ENCODE data around the gene AFDN. TPM values are rescaled to one million over a fixed set of nuclear protein-coding genes. Genes with fewer than 3 reads are reported as not detected.
A peak's percentile ranks its signal among the peaks of the same experiment; 100 is the strongest.

AFDN gene
- total RNA-seq, 1 experiment from 2014 or later = 107 TPM

- Histone ChIP-seq H3K4me3 (ENCODE audit: low read depth, low read length, poor library complexity, severe bottlenecking) (no peak overlapping the region), H3K9me3 (ENCODE audit: low read depth, low read length, poor library complexity, severe bottlenecking) (no peaks in the 10 kb centered on the region), H3K27me3 (replicated peaks; ENCODE audit: insufficient read depth, low read depth, low read length, poor library complexity) (no peaks in the 10 kb centered on the region), H3K27ac (ENCODE audit: low read depth, low read length, poor library complexity, severe bottlenecking) (no peak overlapping the region), H3K36me3 (ENCODE audit: insufficient read depth, low read length, poor library complexity, severe bottlenecking) (peaks cover 18% of the 10 kb centered on the region), H3K4me1 (ENCODE audit: insufficient read depth, low read length, poor library complexity, severe bottlenecking) (no peaks in the 10 kb centered on the region)
- TSS peak; percentile 47 for BruUV-seq (replicated peaks)
- DNase-seq (ENCODE audit: low spot score) = no peak
- TF ChIP-seq CTCF (conservative IDR thresholded peaks at IDR 0.05; ENCODE audit: low read depth, low read length) (no peak), EZH2 (IDR thresholded peaks at IDR 0.05; ENCODE audit: borderline replicate concordance, low read depth, low read length, poor library complexity, severe bottlenecking) (no peak)
- ChIA-PET CTCF (no interaction called here), POLR2A (ENCODE audit: low non-redundant PET) (no interaction called here)
- intact Hi-C loops (cut with micrococcal nuclease; ENCODE audit: unreplicated experiment) = no loop called here
Observed at GRCh38 chr6:167970230-167970629, 143.5 kb downstream of the AFDN start.

GRCh38 chr6:167972193-167972592 is 145.5 kb downstream of the AFDN start:
- TF ChIP-seq EZH2 (IDR thresholded peaks at IDR 0.05; ENCODE audit: borderline replicate concordance, low read depth, low read length, poor library complexity, severe bottlenecking) (no peak), CTCF (conservative IDR thresholded peaks at IDR 0.05; ENCODE audit: low read depth, low read length) (no peak)
- Histone ChIP-seq H3K4me3 (ENCODE audit: low read depth, low read length, poor library complexity, severe bottlenecking) (no peak overlapping the region), H3K9me3 (ENCODE audit: low read depth, low read length, poor library complexity, severe bottlenecking) (no peaks in the 10 kb centered on the region), H3K36me3 (ENCODE audit: insufficient read depth, low read length, poor library complexity, severe bottlenecking) (peaks cover 18% of the 10 kb centered on the region), H3K27ac (ENCODE audit: low read depth, low read length, poor library complexity, severe bottlenecking) (no peak overlapping the region), H3K4me1 (ENCODE audit: insufficient read depth, low read length, poor library complexity, severe bottlenecking) (no peaks in the 10 kb centered on the region), H3K27me3 (replicated peaks; ENCODE audit: insufficient read depth, low read depth, low read length, poor library complexity) (no peaks in the 10 kb centered on the region)
- ChIA-PET POLR2A (ENCODE audit: low non-redundant PET) (no interaction called here), CTCF (no interaction called here)
- intact Hi-C loops (cut with micrococcal nuclease; ENCODE audit: unreplicated experiment) = no loop called here
- no peak for DNase-seq (ENCODE audit: low spot score)
- BruUV-seq (replicated peaks) = no TSS peak

GRCh38 chr6:167973148-167973885 is 146.6 kb downstream of the AFDN start:
- H3K4me3 ChIP-seq (ENCODE audit: low read depth, low read length, poor library complexity, severe bottlenecking) = no peak overlapping the region
- no peaks in the 10 kb centered on the region for H3K9me3 ChIP-seq (ENCODE audit: low read depth, low read length, poor library complexity, severe bottlenecking)
- H3K36me3 ChIP-seq (ENCODE audit: insufficient read depth, low read length, poor library complexity, severe bottlenecking) = peaks cover 13% of the 10 kb centered on the region
- DNase-seq (ENCODE audit: low spot score) = no peak
- no peak for TF ChIP-seq EZH2 (IDR thresholded peaks at IDR 0.05; ENCODE audit: borderline replicate concordance, low read depth, low read length, poor library complexity, severe bottlenecking)
- TF ChIP-seq CTCF (conservative IDR thresholded peaks at IDR 0.05; ENCODE audit: low read depth, low read length) = no peak
- ChIA-PET POLR2A (ENCODE audit: low non-redundant PET) (no interaction called here), CTCF (no interaction called here)
- H3K27me3 ChIP-seq (replicated peaks; ENCODE audit: insufficient read depth, low read depth, low read length, poor library complexity) = no peaks in the 10 kb centered on the region
- intact Hi-C loops (cut with micrococcal nuclease; ENCODE audit: unreplicated experiment) = no loop called here
- no peaks in the 10 kb centered on the region for H3K4me1 ChIP-seq (ENCODE audit: insufficient read depth, low read length, poor library complexity, severe bottlenecking)
- BruUV-seq (replicated peaks) = no TSS peak
- no peak overlapping the region for H3K27ac ChIP-seq (ENCODE audit: low read depth, low read length, poor library complexity, severe bottlenecking)
